Smooth muscle cell of the brain vasculature (primary cell): ENCODE data around the gene TRPC1.
"Not testable (repeated sequence)": the region's sequence is repeated elsewhere in the genome, so short reads cannot be mapped to it uniquely, and the experiment has no call there.

Source experiments
- DNase-seq: peaks from one replicate; pipeline ENCODE4 v3.0.0-alpha.2; 2012; ENCODE audit warnings: low read depth, low spot score

The TRPC1 gene

DNA sequence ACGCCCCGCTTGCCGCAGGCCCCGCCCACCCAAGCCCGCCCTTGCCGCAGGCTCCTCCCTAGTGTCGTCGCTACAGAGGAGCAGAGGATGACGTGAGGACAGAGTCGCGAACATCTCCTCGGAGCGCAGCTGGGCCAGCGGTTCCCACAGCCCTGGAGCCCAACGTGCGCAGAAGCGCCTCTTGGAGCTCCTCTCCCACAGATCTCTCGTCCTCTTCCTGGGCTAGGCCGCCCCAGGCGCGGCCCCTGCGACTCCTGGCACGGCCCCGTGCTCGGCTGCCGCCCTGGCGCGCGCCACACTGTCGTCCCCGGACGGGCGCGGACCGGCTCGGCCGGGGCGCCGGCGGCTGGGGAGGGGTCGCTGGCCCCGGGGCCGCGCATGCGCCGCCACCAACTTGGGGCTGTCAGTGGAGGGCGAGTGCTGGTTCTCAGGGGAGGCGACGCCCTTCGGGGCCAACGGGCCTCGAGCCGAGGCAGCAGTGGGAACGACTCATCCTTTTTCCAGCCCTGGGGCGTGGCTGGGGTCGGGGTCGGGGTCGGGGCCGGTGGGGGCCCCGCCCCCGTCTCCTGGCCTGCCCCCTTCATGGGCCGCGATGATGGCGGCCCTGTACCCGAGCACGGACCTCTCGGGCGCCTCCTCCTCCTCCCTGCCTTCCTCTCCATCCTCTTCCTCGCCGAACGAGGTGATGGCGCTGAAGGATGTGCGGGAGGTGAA is at the start of gene TRPC1:
Gene TRPC1, plus strand, starts transcription at position 67 of the 714 bp plus-strand sequence. Its CDS starts 526 bp downstream, at position 593.
- peak; percentile 46 for DNase-seq

DNA sequence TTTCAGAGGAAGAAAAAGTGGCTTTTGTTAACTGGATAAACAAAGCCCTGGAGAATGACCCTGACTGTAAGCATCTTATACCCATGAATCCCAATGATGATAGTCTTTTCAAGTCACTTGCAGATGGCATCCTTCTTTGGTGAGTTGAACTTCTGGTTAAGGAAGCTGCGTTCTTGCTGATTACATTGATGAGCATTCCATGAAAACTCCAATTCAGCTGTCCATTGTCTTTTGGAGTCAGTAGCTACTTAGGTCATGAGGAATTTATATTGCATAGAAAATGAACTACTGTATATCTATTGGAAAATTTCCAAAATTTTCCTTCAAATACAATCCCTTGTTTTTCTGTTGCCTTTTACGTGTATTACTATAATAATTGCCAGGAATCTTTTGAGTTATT is 47.7 kb upstream of the TRPC1 start:
- DNase-seq: no peak

DNA sequence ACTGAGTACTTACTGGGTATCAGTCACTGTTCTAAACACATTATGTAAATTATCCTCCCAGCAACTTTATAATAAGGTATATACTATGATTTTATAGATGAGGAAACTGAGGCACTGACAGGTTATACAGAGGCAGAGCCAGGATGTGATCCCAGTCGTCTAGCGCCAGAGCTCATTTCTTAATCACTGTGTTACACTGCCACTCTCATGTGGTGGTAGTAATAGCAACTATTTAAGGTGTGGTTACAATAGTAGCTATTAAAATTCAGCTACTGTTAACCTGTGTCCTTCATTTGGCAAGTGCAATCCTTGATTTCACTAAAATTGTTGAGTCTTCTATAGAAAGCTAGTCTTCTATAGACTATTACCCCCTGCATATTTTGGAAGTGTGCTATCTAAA is 43.1 kb upstream of the TRPC1 start:
- DNase-seq: no peak

DNA sequence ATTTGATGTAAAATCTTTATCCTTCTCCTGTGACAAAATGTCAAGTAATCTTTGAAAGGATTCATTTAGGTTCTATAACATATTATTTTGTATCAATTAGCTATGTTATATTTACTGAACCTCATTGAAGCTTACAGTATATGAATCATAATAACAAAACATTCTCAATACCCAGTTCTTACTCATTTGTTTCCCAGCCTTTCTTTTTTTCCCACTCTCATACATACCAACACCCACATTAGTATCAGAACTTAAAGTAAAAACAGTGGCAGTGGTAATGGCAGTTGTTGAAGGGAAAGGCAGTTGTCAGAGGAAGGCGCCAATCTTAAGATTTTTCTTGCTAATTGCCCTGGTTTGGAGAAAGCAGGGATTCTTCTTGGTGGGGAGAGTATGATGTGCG is 33.2 kb upstream of the TRPC1 start:
- no peak for DNase-seq

DNA sequence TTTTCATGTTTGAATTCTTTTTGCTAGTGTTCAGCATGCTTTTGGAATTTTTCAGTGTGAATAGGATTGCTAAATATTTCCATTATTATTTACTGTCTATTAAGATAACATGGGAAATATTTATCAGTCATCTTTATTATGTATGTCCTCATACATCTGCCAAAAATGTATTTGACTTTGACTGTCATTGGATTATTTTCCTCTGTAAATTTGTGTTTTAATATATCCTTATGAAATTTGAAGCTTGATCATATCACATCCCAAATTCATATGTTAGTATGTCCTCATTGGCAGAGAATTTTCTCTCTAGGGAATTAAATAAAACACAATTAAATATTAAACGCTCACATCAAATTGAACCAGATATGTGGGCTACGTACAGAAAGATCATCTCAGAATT is 32.3 kb upstream of the TRPC1 start:
- no peak for DNase-seq

DNA sequence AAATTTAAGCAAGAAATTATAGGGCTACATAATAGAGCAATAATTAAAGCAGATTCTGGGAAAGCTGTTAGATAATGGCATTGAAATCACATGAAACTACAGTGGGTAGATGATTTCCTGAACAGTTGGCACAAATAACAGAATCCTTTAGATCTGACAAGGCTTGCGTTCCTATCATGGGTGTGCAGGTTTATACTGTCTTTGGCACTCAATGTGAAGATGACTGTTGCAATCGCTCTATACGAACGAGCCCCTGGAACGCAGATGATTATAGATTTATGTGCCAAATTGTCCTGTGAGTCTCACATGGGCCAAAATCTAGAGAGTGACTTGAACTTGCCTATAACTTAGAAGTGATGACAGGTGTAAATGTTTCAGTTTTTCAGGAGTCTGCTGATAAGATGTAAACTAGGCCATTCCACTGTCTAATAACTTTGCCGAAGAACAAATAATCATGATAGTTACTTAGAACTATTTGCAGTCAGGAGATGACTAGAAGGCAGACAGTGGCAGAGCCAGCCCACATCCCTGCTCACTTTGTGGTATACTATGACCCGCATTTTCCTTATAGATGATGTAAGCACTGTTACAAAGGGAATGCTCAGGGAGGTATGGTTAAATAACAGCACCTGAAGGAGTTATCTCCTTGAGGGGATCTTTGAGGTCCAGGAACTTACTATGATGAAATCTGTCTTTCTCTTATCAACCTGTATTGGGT is 30.5 kb upstream of the TRPC1 start:
- no peak for DNase-seq

DNA sequence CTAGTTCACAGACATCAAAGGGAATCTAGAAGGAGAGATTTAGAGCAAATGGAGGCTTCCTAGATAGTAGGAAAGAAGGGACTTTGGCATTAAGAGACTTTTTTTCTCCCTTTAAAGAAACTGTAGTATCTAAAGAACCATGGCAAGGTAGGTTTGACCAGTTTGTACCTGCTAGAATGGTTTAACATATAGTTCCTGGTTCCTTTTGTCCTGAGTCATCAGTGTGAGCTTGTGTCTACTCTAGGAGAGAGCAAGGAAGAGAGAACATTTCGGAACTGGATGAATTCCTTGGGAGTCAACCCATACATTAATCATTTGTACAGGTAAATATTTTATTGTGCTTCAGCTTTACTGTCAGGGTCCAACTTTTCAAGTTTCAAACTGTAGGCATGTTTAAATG is 29.6 kb upstream of the TRPC1 start:
- DNase-seq: no peak

DNA sequence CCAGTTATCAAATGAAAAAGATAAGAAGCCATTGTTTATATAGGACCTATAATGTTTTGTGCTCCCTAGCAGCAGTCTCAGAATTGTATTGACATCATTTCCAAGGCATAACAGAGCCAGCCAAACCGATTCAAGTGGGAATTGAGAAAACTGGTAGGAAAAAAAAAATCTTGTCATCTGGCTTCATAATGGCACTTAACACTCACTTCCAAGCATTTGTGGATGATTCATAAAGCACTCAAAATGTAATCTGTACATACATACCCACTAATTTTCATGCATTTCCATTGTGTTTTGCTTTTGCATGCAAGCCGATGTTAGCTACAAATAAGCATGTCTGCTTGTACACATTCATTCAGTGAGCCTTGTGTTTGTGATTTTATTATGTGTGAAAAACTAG is 18.6 kb upstream of the TRPC1 start:
- DNase-seq: no peak

DNA sequence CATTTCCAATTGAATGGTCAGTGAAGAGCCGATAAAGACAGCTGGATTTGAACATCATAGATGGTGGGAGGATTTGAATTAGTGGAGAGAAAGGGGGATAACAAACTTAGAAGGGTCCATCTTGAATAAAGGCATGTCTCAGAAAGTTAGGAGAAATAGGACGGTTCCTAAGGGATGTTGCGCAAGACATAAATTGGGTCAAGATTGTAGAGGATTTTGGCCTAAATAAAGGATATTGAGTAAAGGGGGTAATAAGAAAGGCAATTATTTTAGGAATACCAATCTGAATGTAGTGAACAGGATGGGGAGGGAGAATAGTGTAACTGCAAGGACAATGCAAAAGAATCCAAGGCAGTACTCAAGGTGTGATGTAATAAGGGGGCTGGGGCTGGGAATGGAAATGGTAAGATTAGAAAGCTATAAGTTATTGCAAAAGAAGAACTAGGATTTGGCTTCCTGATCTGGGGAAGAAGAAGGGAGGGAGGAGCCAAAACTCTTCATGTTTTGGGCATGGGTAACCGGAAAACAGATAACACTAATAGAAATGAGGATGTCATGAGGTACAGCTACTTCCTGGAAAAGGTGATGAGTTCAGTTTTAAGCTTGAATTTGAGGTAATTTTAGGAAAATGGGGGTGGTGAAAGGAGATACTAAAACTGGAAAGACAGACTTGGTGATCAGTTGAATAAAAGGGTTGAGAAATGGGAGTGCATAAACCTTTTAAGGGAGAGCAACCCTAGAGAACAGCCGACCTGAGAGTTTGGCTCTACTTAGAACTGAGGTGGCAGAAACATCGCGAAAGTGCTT is 17.3 kb upstream of the TRPC1 start:
- DNase-seq: no peak

DNA sequence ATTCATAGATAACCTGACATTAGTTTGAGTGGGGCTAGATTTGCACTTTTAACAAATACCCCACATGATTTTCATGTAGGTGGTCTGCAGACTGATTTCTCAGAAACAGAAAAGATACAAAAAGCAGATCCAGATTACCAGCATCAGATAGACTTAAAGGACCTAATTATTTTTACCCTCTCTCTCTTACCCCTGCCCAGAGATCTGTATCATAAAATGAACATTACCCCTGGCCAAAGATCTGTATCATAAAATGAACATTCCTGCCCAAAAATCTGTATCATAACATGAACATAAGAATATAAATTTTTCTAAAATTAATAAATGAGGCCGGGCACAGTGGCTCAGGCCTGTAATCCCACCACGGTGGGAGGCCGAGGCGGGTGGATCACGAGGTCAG is 14.6 kb upstream of the TRPC1 start:
- DNase-seq: no peak

DNA sequence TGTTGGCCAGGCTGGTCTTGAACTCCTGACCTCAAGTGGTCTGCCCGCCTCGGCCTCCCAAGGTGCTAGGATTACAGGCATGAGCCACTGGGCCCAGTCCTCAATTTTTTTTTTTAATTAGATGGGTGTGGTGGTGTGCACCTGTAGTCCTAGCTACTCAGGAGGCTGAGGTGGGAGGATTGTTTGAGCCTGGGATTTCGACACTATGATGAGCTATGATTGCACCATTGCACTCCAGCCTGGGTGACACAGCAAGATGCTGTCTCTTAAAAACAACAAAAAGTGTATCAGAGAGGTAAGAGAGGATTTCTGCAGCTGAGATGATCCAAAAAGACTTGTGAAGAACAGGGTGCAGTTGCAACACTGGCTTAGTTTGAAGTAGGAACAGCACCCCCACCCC is 9.0 kb upstream of the TRPC1 start:
- not testable (repeated sequence) for DNase-seq

DNA sequence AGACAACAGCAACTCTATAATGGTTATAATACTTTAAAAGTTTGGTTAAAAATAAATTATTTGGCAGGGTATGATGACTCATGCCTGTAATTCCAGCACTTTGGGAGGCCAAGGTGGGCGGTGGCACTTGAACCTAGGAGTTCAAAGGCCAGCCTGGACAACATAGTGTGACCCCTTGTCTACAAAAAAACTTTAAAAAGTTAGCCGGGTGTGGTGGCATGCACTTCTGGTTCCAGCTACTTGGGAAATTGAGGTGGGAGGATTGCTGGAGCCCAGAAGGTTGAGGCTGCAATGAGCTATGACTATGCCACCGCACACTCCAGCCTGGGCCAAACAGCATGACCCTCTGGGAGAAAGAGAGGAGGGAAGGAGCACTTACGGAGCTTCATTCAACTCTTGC is 7.7 kb upstream of the TRPC1 start:
- DNase-seq: no peak

DNA sequence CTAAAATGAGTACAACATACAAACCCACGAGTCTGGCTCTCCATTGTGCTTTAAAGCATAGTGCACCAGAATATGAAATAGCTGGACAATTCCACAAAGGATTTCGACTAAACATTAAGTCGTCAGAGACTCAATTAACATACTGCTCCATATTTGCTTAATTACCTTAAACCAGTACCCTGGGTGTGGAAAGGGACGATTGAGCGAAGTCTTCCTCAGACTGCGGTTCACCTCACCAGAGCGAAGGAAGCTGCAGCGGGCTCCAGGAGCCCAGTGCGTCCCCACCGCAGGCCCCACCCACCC is 218 bp upstream of the TRPC1 start:
- no peak for DNase-seq

DNA sequence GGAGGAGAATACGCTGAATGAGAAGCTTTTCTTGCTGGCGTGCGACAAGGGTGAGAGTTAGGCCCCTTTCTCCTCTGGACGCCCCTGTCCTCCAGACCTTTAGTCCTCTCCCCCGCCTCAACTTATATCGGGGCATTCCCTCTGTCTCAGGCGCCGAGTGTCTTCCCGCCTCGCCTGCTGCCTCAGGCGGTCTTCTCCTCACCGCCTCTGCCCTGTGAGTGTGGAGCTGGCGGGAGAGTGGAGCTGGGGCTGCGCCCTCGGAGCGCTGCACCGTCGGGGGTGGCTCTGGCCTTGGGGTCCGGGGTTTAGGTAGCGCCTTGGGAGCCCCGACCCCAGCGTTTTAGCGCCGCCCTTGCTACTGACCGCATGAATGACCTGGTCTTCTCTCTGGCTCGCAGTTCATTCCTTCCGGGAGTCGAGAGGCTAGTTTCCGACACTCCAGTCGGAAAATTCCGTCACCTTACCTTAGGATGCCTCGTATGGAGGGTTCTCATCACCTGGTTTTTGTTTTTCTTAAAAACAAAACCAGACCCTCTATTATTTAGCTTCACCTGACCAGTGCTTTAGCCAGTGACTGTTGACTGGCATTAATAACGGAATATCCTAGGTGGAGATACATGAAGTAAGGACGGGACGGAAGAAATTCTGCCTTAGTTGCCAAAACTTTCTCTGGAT is 985 bp downstream of the TRPC1 start:
- DNase-seq: no peak

DNA sequence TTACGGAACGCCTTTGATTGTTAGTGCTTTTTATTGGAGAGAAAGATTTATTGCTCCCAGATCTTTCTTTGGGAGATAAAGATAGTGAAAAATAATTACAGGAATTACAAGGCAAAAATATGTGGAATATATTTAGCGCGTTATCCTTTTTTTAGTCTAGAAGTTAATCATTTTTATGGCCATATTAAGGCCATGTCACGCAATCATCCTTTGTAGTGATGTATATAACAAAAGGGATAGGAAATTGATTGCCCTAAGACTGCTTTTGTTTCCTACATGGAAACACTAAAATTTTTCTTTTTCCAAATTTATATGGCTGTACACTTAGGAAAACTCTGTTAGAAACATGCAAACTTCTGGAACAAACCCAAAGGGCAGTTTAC is 1.5 kb downstream of the TRPC1 start:
- DNase-seq: no peak

DNA sequence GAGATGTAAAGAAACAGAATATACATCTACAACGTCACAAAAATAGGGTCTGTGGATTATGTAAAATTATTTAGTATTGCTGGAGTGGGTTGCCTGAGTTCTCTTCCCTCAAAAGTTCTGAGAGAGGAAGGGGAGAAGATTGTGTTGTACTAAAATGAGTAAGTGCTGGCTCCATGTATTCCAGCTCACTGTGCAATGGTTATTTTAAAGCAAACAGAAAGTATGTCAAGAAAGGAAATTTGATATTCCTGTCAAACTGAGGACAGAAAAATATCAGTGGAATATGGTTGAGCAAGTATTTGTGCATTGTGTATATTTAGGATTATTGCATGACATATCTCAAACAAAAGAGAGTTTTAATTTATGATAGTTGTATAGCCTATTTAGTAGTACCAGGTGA is 2.2 kb downstream of the TRPC1 start:
- DNase-seq: no peak

DNA sequence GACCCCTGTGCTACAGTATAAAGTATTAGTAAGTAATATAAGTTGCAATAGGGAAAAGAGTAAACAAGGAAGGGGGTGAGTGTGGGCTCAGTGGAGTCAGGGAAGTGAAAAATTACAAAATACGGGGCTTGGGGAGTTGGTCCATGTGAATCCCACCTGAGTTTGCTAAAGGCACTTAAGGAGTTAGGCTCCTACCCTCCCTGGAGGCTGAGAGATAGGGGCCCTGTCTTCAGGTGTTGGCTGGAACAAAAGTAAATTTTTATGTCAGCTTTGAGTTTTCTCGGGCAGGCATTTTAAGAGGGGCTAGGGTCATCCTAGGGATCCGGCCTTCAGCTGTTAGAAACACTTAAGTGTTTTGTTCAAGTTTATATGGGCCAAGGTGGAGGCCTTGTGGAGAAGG is 8.2 kb downstream of the TRPC1 start:
- DNase-seq: no peak

DNA sequence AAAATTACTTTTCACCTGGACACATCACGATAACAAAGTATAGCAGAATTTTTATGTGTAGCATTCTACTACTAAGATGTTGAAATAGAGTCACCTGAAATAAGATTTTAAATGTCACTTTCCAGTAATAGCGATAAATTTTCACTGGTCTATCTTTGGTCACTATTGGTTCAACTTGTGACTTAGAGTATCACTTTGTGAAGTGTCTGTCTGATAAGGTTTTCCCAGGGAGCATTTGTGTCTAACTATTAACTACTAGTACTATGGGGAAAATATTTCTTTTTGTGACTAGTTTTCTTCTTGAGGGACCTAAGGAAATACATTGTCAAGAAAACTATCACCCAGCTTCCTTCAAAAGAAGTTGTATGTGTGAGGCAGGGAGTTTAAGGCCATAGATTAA is 11.0 kb downstream of the TRPC1 start:
- DNase-seq: no peak

DNA sequence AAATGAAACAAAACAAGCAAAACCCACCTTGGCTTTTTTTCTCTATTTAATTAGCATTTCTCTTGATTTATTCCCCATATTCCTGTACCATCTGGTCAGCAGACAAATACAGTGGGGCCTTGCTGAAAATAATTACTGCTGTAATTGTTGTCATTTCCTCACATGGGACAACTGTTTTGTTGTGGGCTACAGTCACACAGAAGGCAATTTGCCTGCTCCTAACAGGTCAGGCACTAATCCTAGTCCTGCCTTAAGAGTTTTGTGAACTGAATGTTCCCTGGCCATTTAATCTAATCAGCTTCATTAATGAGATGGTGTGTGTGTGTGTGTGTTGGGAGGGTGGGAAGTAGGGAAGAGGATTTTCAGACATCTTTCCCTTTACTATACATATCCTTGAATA is 11.6 kb downstream of the TRPC1 start:
- no peak for DNase-seq

DNA sequence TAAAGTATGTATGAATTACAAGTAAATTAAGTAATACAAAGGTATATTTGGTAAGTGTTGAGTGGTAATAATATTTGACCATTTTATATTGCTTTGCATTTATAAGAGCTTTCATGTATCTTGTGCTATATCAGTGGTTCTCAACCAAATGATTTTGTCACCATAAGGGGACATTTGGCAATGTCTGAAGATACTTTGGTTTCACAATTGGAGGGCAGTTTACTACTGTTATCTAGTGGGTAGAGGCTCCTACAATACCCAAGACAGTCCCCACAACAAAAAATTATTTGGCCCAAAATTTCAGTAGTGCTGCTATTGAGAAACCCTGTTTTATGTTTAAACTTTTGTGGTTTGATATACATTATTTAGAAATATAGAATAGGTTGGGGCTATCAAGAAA is 14.6 kb downstream of the TRPC1 start:
- DNase-seq: no peak

DNA sequence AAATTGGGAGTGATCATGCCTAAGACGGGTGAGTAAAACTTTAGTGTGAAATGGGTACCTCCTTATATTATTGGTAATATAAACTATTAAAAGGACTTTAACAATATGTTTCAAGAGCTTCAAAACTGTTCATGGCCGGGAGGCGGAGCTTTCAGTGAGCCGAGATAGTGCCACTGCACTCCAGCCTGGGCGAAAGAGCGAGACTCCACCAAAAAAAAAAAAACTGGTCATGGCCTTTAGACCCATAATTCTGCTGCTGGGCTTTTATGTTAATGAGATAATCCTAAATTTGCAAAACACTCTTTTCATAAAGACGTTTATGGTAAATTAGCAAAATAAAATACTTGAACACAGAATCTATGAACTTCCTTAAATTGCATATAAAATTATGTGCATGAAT is 22.8 kb downstream of the TRPC1 start:
- no peak for DNase-seq

DNA sequence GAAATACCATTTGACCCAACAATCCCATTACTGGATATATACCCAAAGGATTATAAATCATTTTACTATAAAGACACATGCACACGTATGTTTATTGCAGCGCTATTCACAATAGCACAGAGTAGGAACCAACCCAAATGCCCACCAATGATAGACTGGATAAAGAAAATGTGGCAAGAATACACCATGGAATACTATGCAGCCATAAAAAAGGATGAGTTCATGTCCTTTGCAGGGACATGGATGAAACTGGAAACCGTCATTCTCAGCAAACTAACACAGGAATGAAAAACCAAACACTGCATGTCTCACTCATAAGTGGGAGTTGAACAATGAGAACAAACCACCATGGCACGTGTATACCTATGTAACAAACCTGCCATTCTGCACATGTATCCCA is 26.7 kb downstream of the TRPC1 start:
- not testable (repeated sequence) for DNase-seq
